KMS-11 (cell line): ENCODE data around the gene OLFML1.
A peak's percentile ranks its signal among the peaks of the same experiment; 100 is the strongest.

Experiments used
- H2AFZ ChIP-seq: fragments of 200-600 bp; sonication (generic); 2 replicates; pipeline ENCODE4 v1.6.1; 2016; ENCODE audit warnings: antibody characterized with exemption, mixed run types, low read depth
- H3K27ac ChIP-seq: fragments of 200-600 bp; sonication (generic); 2 replicates; pipeline ENCODE4 v1.6.1; 2016; ENCODE audit warnings: mild to moderate bottlenecking, mixed run types
- H3K27me3 ChIP-seq: fragments of 200-600 bp; sonication (generic); 2 replicates; pipeline ENCODE4 v1.6.1; 2017; ENCODE audit warnings: mild to moderate bottlenecking, low read depth, mixed run types, moderate library complexity; ENCODE audit not compliant: insufficient read depth
- H3K36me3 ChIP-seq: fragments of 200-600 bp; sonication (generic); 2 replicates; pipeline ENCODE4 v1.6.1; 2017; ENCODE audit warnings: mild to moderate bottlenecking, mixed run types; ENCODE audit not compliant: insufficient read depth
- H3K4me1 ChIP-seq: fragments of 200-600 bp; sonication (generic); 2 replicates; pipeline ENCODE4 v1.6.1; 2016; ENCODE audit warnings: mild to moderate bottlenecking, low read depth, mixed run types; ENCODE audit not compliant: poor library complexity, severe bottlenecking
- H3K4me2 ChIP-seq: fragments of 200-600 bp; sonication (generic); 2 replicates; pipeline ENCODE4 v1.7.0; 2016; ENCODE audit warnings: mild to moderate bottlenecking, mixed run types
- H3K4me3 ChIP-seq: fragments of 200-600 bp; sonication (generic); IDR thresholded peaks from 2 replicates; pipeline ENCODE4 v1.6.1; 2017; ENCODE audit warnings: low read depth, low read length, mixed read lengths; ENCODE audit not compliant: insufficient read depth
- H3K79me2 ChIP-seq: fragments of 200-600 bp; sonication (generic); 2 replicates; pipeline ENCODE4 v1.6.1; 2016; ENCODE audit warnings: low read depth, mixed run types; ENCODE audit not compliant: insufficient read depth
- H3K9ac ChIP-seq: fragments of 200-600 bp; sonication (generic); 2 replicates; pipeline ENCODE4 v1.6.1; 2016; ENCODE audit warnings: mild to moderate bottlenecking, mixed run types
- H4K20me1 ChIP-seq: fragments of 200-600 bp; sonication (generic); 2 replicates; pipeline ENCODE4 v1.6.1; 2016; ENCODE audit warnings: mild to moderate bottlenecking, mixed run types; ENCODE audit not compliant: insufficient read depth
- TF ChIP-seq, protein P1 (sequence below): fragments of 200-600 bp; sonication (generic); conservative IDR thresholded peaks from 2 replicates; pipeline ENCODE4 v1.6.1; 2017; ENCODE audit warnings: low read depth, mild to moderate bottlenecking, antibody characterized with exemption, low read length, moderate library complexity, mixed read lengths

The OLFML1 gene

DNA sequence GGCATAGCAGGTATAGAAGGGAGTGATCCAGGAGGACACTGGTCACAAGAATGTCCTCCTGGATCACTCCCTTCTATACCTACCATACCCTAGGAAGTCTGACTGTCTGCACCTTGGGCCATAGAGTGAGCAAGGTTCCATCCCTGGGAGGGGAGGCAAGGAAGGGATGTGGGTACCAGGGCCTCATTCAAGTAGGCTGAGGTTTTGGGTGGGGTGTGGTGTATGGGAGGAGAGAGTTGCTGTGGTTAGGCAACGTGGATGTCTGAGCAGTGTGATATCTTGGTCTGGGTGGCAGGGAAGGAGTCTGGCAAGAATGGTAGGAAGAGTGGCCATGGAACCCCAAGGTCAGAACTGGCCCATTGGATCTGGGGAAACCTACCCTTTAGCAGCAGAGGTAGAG is 41.7 kb downstream of the OLFML1 start:
- Histone ChIP-seq H2AFZ (no peak overlapping the region), H3K27me3 (no peaks in the 10 kb centered on the region), H3K4me1 (peaks cover 29% of the 10 kb centered on the region), H3K4me2 (no peak overlapping the region), H4K20me1 (no peaks in the 10 kb centered on the region), H3K36me3 (no peaks in the 10 kb centered on the region), H3K79me2 (no peaks in the 10 kb centered on the region), H3K27ac (no peak overlapping the region), H3K4me3 (no peak overlapping the region), H3K9ac (no peak overlapping the region)
- TF ChIP-seq, protein P1, sequence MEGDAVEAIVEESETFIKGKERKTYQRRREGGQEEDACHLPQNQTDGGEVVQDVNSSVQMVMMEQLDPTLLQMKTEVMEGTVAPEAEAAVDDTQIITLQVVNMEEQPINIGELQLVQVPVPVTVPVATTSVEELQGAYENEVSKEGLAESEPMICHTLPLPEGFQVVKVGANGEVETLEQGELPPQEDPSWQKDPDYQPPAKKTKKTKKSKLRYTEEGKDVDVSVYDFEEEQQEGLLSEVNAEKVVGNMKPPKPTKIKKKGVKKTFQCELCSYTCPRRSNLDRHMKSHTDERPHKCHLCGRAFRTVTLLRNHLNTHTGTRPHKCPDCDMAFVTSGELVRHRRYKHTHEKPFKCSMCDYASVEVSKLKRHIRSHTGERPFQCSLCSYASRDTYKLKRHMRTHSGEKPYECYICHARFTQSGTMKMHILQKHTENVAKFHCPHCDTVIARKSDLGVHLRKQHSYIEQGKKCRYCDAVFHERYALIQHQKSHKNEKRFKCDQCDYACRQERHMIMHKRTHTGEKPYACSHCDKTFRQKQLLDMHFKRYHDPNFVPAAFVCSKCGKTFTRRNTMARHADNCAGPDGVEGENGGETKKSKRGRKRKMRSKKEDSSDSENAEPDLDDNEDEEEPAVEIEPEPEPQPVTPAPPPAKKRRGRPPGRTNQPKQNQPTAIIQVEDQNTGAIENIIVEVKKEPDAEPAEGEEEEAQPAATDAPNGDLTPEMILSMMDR, result no peak

DNA sequence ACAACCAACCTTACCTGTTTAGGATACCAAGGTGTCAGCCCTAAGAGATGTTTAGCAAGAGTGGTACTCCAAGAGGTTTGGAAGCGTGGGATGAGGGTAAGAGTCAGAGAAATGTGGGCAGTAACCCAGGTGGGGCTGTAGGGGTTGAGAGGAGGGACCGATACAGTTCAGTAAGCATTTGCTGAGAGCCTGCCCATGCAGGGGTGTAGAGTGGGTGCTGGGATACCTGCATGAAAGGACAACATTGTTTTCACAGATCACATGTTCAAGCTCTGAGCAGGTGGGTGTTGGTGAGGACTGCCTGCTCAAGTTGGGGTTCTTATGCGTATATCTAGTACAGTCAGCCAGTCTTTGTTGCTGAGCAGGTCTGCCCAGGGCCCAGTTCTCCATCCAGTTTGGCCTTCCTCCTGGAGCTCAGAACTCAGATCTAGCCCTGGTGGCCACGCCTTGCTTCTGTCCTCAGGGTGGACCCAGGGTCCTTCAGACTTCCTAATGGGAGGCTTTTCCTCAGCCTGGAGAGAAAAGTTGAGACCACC is 43.3 kb downstream of the OLFML1 start:
- H3K27me3 ChIP-seq, result no peaks in the 10 kb centered on the region
- H3K4me3 ChIP-seq, result no peak overlapping the region
- H2AFZ ChIP-seq, result no peak overlapping the region
- no peak overlapping the region for H3K4me2 ChIP-seq
- H3K27ac ChIP-seq, result no peak overlapping the region
- TF ChIP-seq, protein P1, result no peak
- no peaks in the 10 kb centered on the region for H3K36me3 ChIP-seq
- H3K4me1 ChIP-seq, result peaks cover 34% of the 10 kb centered on the region
- H4K20me1 ChIP-seq, result no peaks in the 10 kb centered on the region
- H3K79me2 ChIP-seq, result no peaks in the 10 kb centered on the region
- no peak overlapping the region for H3K9ac ChIP-seq

DNA sequence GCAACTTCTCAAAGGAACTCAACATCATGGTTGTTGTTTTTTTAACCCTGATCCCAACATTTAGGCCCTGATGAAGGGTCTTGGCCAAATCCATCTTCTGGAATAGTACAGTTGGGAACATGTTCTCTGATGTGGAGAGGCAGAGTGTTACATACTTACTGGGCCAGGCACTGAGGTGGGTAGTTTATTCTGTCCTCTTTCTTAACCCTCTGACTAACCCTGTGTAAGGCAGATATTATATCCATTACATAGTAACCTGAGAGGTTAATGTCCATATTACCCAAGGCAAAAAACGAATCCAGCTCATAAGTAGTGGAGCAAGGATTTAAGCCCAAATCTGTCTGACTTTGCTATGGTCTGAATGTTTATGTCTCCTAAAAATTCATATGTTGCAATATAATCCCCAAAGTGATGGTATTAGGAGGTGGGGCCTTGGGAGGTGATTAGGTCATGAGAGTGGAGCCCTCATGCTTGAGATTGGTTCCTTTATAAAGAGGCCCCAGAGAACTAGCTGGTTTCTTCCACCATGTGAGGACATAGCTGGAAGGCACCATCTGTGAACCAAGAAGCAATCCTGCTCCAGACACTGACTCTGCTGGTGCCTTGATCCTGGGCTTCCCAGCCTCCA is 44.8 kb downstream of the OLFML1 start:
- Histone ChIP-seq H3K4me1 (peaks cover 43% of the 10 kb centered on the region), H3K4me2 (peak overlapping the region; percentile 45), H2AFZ (no peak overlapping the region), H3K27ac (no peak overlapping the region), H3K36me3 (no peaks in the 10 kb centered on the region), H3K9ac (no peak overlapping the region), H3K79me2 (no peaks in the 10 kb centered on the region), H4K20me1 (no peaks in the 10 kb centered on the region), H3K4me3 (no peak overlapping the region), H3K27me3 (no peaks in the 10 kb centered on the region)
- TF ChIP-seq, protein P1, result no peak

DNA sequence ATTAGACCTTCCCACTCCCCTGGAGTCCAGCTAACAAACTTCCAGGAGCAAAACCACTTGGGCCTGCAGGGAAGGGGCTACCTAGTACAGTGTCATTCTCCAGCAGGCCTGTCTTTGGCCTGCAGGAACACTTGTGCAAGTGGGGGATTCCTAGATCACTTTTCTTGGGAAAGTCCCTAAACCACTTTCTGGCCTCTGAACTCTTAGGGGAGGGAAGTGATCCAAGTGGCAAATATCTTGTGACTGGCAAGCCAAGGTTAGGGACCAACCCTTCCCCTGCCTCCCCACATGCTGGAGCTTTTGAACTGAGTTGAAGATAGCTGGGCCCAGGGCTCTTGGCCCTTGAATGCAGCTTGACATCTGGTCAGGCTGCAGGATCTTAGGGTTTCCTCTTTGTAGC is 45.7 kb downstream of the OLFML1 start:
- Histone ChIP-seq H3K4me3 (no peak overlapping the region), H4K20me1 (no peaks in the 10 kb centered on the region), H3K9ac (no peak overlapping the region), H3K27me3 (no peaks in the 10 kb centered on the region), H3K79me2 (no peaks in the 10 kb centered on the region), H2AFZ (no peak overlapping the region), H3K4me2 (peak overlapping the region; percentile 45), H3K36me3 (no peaks in the 10 kb centered on the region), H3K27ac (no peak overlapping the region), H3K4me1 (peaks cover 43% of the 10 kb centered on the region)
- TF ChIP-seq, protein P1, result no peak
